Measurements from ENCODE around the gene OTX1.

DNA sequence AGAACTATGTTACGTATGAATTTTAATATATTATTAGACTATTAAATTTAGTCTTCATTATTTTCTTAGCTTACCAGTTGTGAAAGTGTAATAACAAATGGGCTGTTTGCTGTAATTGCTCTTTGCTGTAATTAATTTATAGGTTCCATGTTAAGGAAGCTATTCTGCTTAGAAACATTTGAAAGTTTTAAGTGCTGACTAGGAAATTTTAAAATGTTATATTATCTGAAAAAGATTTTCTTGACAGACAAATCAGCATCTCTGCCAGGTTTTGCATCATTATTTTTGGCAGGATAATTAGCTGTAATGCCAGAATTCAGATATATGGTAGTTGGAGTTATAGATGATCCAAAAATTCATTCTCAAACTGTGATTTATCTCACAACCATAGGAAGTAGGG is 42.2 kb downstream of the OTX1 start:
- TF ChIP-seq CTCF (IDR thresholded peaks at IDR 0.05; ENCODE audit: extremely low read depth in 1 of 2, insufficient read depth in 1 of 2, low read depth in 1 of 2, low read length in 2 of 2) (no peak), EZH2 (IDR thresholded peaks at IDR 0.05; ENCODE audit: borderline replicate concordance, low read depth, low read length, severe bottlenecking) (no peak), POLR2A (IDR thresholded peaks at IDR 0.05; ENCODE audit: low read depth, low read length) (no peak), MYC (IDR thresholded peaks at IDR 0.05; ENCODE audit: low read depth, low read length) (no peak), POLR2AphosphoS5 (IDR thresholded peaks at IDR 0.05; ENCODE audit: insufficient read depth, low read depth, low read length) (no peak)

Measured in endothelial cell of umbilical vein (primary cell).